ENCODE measurements around the gene TMEM53. TPM values are rescaled to one million over a fixed set of nuclear protein-coding genes. Genes with fewer than 3 reads are reported as not detected.

TMEM53 gene
- total RNA-seq, 1 experiment from 2014 or later, result 1.6 TPM

Other genes starting within 250 kb of the TMEM53 start
- gene ARMH1, start 233 bp upstream of the TMEM53 start, total RNA-seq (2014; rRNA removed; shearing (Covaris generic)), result not detected in 2 replicates
- not detected in 2 replicates for gene RNU5D-1, start 56.7 kb upstream of the TMEM53 start, total RNA-seq (2014; rRNA removed; shearing (Covaris generic))
- 74.7 and 82.1 TPM in 2 replicates for gene KIF2C, start 65.4 kb upstream of the TMEM53 start, total RNA-seq (2014; rRNA removed; shearing (Covaris generic))
- 1,737 and 1,982 TPM in 2 replicates for gene RPS8, start 101.1 kb upstream of the TMEM53 start, total RNA-seq (2014; rRNA removed; shearing (Covaris generic))
- not detected in 2 replicates for gene BEST4, start 113.7 kb upstream of the TMEM53 start, total RNA-seq (2014; rRNA removed; shearing (Covaris generic))
- gene PLK3, start 125.9 kb upstream of the TMEM53 start, total RNA-seq (2014; rRNA removed; shearing (Covaris generic)), result 7.0 and 9.6 TPM in 2 replicates
- not detected in 2 replicates for gene DYNLT4, start 132.9 kb upstream of the TMEM53 start, total RNA-seq (2014; rRNA removed; shearing (Covaris generic))
- 0.81 and 4.0 TPM in 2 replicates for gene BTBD19, start 134.0 kb upstream of the TMEM53 start, total RNA-seq (2014; rRNA removed; shearing (Covaris generic))
- 1.0 and 1.5 TPM in 2 replicates for gene PTCH2, start 168.8 kb upstream of the TMEM53 start, total RNA-seq (2014; rRNA removed; shearing (Covaris generic))